ENCODE results near the gene NSMF.

The NSMF gene

DNA sequence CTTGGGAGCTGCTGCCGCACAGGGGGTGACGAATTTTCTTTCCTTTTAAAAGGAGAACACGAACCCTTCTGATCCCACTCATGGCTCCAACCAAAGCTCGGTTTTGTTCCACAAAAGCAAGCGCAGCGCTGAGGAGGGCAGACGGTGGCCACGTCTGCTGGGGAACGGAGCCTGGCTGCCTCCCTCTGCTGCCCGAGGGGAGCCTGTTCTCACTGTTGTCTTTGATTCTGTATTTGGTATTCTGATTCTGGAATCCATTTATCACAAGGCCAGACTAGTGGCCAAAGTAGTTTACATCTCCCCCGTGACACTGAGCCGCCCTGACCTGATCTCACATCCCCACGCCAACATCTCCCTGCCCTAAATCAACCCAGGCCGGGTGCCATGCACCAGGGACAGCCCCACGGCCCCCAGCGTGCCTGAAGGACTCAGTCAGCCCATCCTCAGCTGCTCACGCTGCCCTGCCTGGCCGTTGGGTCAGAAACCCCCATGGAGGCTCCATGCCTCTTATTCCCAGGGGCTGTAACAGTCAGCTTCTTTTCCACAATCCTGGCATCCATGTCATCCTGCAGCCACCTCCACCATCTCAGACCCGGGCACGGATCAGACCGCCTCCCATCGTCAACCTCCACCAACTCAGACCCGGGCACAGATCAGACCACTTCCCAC lies 6.7 kb upstream of the NSMF start:
- Histone ChIP-seq H3K27me3 (ENCODE audit: insufficient read depth, low read length) (peaks cover 5% of the 10 kb centered on the region; the same call in 1 of the 2 replicates), H3K79me2 (ENCODE audit: insufficient read depth, low read length) (no peaks in the 10 kb centered on the region), H2AFZ (ENCODE audit: low read length) (no peak overlapping the region), H3K36me3 (ENCODE audit: insufficient read depth, low read length) (no peaks in the 10 kb centered on the region), H3K4me3 (ENCODE audit: low read depth, low read length, poor library complexity, severe bottlenecking) (no peak overlapping the region), H3K9ac (ENCODE audit: low read length) (no peak overlapping the region), H3K4me1 (ENCODE audit: insufficient read depth, low read length, severe bottlenecking) (peaks cover 12% of the 10 kb centered on the region), H3F3A (ENCODE audit: insufficient read depth, low read length) (no peaks in the 10 kb centered on the region), H3K4me2 (ENCODE audit: low read length) (no peak overlapping the region), H3K9me3 (ENCODE audit: low read length) (no peaks in the 10 kb centered on the region), H3K9me2 (ENCODE audit: low read depth, low read length) (no peaks in the 10 kb centered on the region), H4K20me1 (ENCODE audit: insufficient read depth, low read length) (no peaks in the 10 kb centered on the region), H3K27ac (ENCODE audit: low read depth, low read length, poor library complexity, severe bottlenecking) (no peak overlapping the region)
- no peak for TF ChIP-seq EZH2 (IDR thresholded peaks at IDR 0.05; ENCODE audit: borderline replicate concordance, low read length)
- TF ChIP-seq, protein P1, sequence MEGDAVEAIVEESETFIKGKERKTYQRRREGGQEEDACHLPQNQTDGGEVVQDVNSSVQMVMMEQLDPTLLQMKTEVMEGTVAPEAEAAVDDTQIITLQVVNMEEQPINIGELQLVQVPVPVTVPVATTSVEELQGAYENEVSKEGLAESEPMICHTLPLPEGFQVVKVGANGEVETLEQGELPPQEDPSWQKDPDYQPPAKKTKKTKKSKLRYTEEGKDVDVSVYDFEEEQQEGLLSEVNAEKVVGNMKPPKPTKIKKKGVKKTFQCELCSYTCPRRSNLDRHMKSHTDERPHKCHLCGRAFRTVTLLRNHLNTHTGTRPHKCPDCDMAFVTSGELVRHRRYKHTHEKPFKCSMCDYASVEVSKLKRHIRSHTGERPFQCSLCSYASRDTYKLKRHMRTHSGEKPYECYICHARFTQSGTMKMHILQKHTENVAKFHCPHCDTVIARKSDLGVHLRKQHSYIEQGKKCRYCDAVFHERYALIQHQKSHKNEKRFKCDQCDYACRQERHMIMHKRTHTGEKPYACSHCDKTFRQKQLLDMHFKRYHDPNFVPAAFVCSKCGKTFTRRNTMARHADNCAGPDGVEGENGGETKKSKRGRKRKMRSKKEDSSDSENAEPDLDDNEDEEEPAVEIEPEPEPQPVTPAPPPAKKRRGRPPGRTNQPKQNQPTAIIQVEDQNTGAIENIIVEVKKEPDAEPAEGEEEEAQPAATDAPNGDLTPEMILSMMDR (IDR thresholded peaks at IDR 0.05; ENCODE audit: low read length): no peak

DNA sequence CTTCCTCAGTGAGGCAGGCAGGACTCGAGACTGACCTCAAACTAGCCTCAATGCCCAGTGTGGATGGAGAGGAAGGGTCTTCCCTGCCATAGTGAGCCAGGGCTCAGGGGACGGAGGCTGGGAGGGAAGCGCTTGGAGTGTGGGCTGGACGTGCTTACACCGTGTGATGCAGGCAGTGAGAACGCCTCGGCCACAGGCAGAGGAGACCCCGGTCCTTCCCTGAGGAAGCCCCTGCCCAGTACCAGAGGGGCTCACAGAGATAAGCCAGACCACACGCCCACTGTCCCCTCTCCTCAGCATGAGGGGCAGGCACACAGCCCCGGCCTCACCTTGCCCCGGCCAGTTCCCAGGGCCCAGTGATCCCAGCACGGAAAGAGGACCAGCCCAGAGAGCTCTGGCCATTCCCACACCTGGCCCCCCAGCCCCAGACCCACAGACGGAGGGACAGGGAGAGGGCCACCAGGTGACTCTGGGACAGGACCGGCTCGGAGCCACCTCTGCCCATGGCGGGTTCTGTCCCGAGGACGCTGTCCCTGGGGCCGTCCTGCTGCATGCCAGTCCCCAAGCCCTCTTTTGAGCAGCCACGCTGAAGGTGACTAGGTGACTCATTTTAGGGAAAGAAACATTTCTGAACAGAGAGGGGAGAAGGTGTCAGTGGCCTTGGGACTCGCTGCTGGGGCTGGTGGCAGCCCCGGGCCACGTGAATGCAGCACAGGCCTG lies 6.0 kb upstream of the NSMF start:
- H3K4me1 ChIP-seq (ENCODE audit: insufficient read depth, low read length, severe bottlenecking): peaks cover 12% of the 10 kb centered on the region
- TF ChIP-seq, protein P1 (IDR thresholded peaks at IDR 0.05; ENCODE audit: low read length): no peak
- TF ChIP-seq EZH2 (IDR thresholded peaks at IDR 0.05; ENCODE audit: borderline replicate concordance, low read length): no peak

DNA sequence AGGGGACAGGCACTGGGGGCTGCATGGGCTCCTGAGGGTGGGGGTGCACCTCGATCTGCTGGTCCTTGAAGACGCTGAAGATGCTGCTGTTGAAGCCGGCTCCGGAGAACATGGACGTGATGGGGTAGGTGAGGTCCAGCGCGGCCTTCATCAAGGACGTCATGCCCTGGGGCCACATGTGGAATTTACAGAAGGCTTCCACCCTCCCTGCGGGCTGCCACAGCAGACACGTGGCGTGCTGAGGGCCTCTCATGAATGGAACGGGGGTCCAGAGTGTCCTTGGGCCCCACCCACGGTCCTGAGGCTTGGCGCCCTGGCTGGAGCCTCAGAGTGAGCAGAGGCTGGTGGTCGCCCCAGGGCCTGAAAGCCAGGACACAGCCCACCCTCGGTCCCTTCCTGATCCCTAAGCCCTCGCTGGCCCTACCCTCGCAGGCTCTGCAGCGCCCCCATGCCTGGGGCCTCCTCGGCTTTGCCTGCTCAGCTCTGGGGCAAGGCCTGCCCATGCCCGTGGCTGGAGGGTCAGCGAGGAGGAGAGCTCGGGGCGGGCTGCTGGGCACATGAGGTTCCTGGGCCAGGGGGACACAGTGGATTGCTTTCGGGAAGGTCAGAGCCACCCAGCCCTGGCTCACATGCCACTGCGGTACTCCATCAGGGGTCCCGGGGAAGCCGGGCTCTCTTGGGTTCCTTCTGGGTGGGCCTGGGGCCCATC lies 5.3 kb upstream of the NSMF start:
- peaks cover 5% of the 10 kb centered on the region; the same call in 1 of the 2 replicates for H3K27me3 ChIP-seq (ENCODE audit: insufficient read depth, low read length)
- H2AFZ ChIP-seq (ENCODE audit: low read length): no peak overlapping the region
- peaks cover 18% of the 10 kb centered on the region for H3K4me1 ChIP-seq (ENCODE audit: insufficient read depth, low read length, severe bottlenecking)
- H3K36me3 ChIP-seq (ENCODE audit: insufficient read depth, low read length): no peaks in the 10 kb centered on the region
- no peak overlapping the region for H3K27ac ChIP-seq (ENCODE audit: low read depth, low read length, poor library complexity, severe bottlenecking)
- no peaks in the 10 kb centered on the region for H3K79me2 ChIP-seq (ENCODE audit: insufficient read depth, low read length)
- no peak overlapping the region for H3K4me2 ChIP-seq (ENCODE audit: low read length)
- no peak for TF ChIP-seq EZH2 (IDR thresholded peaks at IDR 0.05; ENCODE audit: borderline replicate concordance, low read length)
- TF ChIP-seq, protein P1 (IDR thresholded peaks at IDR 0.05; ENCODE audit: low read length): no peak
- no peaks in the 10 kb centered on the region for H3K9me2 ChIP-seq (ENCODE audit: low read depth, low read length)
- H3K4me3 ChIP-seq (ENCODE audit: low read depth, low read length, poor library complexity, severe bottlenecking): no peak overlapping the region
- H3K9ac ChIP-seq (ENCODE audit: low read length): no peak overlapping the region
- H4K20me1 ChIP-seq (ENCODE audit: insufficient read depth, low read length): no peaks in the 10 kb centered on the region
- H3F3A ChIP-seq (ENCODE audit: insufficient read depth, low read length): no peaks in the 10 kb centered on the region
- no peaks in the 10 kb centered on the region for H3K9me3 ChIP-seq (ENCODE audit: low read length)

More for the DNA sequence above, 6.0 kb upstream of the NSMF start:
- no peak overlapping the region for H3K4me3 ChIP-seq (ENCODE audit: low read depth, low read length, poor library complexity, severe bottlenecking)
- H3K9ac ChIP-seq (ENCODE audit: low read length): no peak overlapping the region
- peaks cover 5% of the 10 kb centered on the region; the same call in 1 of the 2 replicates for H3K27me3 ChIP-seq (ENCODE audit: insufficient read depth, low read length)
- no peaks in the 10 kb centered on the region for H3K9me3 ChIP-seq (ENCODE audit: low read length)
- H3K79me2 ChIP-seq (ENCODE audit: insufficient read depth, low read length): no peaks in the 10 kb centered on the region
- H3K9me2 ChIP-seq (ENCODE audit: low read depth, low read length): no peaks in the 10 kb centered on the region
- H4K20me1 ChIP-seq (ENCODE audit: insufficient read depth, low read length): no peaks in the 10 kb centered on the region
- no peak overlapping the region for H2AFZ ChIP-seq (ENCODE audit: low read length)
- H3K4me2 ChIP-seq (ENCODE audit: low read length): no peak overlapping the region
- H3F3A ChIP-seq (ENCODE audit: insufficient read depth, low read length): no peaks in the 10 kb centered on the region
- H3K36me3 ChIP-seq (ENCODE audit: insufficient read depth, low read length): no peaks in the 10 kb centered on the region
- H3K27ac ChIP-seq (ENCODE audit: low read depth, low read length, poor library complexity, severe bottlenecking): no peak overlapping the region
